GM19455 (cell line): Measurements from ENCODE around the gene TMEM219.

Source experiments
- ATAC-seq: cut with Tn5 transposase; IDR thresholded peaks from one replicate; pipeline ENCODE4 v1.9.1; 2021; ENCODE audit not compliant: unreplicated experiment

The TMEM219 gene

DNA sequence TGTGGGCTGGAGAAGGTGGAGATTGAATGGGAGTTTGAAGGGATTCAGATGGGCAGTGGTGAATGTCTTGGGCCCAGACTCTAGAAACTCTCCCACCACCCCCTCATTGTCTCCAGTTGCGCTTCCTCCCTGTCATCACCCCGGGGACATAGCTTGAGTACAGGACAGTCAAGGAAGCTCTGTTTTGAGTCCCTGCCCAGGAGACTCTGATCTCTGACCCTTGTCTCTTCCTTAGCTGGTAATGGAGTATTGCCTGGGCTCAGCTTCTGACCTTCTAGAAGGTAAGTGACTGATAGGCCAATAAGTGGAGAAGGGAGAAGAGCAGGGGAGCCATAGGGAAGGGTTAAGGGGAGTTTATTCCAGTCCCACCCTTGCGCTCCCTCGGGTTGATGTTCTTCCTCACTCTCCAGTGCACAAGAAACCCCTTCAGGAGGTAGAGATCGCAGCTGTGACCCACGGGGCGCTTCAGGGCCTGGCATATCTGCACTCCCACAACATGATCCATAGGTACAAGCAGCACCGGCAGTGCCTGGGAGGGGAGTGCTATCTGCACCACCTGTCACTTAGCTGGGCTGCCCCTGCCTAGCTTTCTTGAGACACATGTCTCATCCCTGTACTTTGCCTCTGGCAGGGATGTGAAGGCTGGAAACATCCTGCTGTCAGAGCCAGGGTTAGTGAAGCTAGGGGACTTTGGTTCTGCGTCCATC lies 16.8 kb downstream of the TMEM219 start:
- ATAC-seq, result no peak

DNA sequence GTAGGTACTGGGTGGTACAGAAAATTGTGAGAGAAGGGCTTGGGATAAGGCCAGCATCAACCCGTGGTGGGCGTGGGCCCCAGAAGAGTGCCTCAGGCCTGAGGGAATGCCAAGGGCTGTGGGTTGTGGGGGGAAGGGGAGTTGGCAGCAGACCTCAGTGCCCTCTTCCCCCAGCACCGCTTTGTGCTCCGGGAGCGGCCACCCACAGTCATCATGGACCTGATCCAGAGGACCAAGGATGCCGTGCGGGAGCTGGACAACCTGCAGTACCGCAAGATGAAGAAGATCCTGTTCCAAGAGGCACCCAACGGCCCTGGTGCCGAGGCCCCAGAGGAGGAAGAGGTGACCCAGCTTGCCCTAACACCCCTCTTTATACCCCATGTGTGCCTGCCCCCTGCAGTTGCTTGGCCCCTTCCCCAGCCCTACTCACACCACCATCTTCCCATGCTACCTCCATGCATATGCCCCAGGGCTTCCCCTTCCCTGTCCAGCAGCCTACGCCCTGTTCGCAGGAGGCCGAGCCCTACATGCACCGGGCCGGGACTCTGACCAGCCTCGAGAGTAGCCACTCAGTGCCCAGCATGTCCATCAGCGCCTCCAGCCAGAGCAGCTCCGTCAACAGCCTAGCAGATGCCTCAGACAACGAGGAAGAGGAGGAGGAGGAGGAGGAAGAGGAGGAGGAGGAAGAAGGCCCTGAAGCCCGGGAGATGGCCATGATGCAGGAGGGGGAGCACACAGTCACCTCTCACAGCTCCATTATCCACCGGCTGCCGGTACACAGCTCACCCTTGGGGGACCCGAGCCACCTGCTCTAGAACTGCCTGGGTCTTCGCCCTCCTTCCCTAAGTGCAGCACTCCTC lies 20.9 kb downstream of the TMEM219 start:
- ATAC-seq, result no peak

DNA sequence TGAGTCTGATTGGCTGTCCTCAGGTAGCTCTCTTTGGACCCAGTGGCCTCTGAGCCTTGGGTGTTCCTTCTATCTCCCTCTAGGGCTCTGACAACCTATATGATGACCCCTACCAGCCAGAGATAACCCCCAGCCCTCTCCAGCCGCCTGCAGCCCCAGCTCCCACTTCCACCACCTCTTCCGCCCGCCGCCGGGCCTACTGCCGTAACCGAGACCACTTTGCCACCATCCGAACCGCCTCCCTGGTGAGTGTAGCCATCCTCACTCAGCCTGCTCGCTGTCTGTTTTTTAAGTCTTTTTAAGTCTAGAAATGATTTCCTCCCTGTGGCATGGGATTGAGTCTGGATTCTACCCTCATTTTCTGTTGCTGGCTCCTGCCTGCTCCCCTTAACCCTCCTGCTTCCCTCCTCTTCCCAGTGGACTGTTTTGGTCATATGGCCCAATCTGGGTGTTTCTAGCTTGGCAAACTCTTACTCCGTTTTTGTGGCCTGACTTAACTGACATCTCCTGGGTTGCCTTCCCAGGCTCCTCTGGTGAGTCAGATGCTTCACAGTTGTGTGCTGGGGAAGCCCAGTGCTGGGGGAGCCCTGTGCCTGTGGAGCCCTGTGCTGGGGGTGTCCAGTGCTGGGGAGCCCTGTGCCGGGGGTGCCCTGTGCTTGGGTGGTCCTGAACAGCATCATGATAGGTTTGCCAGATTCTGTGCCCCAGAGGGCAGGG lies 21.7 kb downstream of the TMEM219 start:
- no peak for ATAC-seq

DNA sequence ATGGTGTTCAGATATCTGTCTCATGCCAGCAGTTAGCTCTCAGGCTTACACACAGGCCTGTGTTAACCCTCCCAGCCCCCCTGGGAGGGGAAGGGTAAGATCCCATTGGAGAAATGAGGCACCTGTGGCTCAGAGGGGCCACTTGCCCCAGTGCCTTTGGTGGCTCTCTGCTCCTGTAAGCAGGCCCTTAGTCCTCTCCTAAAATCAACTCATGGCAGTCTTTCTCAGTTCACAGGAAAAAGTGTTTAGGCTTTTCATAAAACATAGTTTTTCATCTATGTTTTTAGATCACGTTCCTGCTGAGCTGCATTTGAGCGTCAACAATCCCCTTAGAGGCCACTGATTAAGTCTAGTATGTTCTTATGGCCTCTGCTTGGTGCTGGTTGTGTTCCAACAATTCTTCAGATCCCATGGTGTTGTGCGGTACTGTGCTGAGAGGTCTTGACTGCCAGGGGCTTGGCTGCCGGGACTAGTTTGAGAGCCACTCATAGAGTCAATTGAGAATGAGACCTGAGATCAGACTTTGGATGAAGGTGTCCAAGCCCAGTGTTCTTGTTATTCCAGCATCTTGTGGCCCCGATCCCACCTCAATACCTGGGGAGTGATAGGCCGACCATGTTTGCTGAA lies 22.4 kb downstream of the TMEM219 start:
- no peak for ATAC-seq

DNA sequence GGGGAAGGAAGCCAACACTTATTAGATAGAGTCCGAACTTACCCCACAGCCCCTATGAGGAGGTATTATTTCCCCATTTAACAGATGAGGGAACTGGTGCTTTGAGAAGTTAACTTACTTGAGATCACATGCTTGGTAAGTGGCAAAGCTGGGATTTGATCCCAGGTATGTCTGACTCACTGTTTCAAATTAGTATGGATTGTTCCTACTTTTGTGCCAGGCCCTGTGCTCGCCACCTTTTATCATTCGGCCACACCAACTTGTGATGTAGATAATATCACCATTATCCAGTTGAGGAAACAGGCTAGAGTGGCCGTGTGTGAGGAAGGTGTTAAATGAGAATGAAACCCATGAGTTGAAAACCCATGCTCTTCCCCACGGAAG lies 22.9 kb downstream of the TMEM219 start:
- no peak for ATAC-seq

DNA sequence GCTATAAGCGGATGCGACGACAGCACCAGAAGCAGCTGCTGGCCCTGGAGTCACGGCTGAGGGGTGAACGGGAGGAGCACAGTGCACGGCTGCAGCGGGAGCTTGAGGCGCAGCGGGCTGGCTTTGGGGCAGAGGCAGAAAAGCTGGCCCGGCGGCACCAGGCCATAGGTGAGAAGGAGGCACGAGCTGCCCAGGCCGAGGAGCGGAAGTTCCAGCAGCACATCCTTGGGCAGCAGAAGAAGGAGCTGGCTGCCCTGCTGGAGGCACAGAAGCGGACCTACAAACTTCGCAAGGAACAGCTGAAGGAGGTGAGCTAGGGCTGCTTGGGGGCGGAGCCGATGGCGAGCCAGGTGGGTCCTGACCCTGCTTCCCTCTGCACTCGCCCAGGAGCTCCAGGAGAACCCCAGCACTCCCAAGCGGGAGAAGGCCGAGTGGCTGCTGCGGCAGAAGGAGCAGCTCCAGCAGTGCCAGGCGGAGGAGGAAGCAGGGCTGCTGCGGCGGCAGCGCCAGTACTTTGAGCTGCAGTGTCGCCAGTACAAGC lies 23.5 kb downstream of the TMEM219 start:
- ATAC-seq, result no peak

DNA sequence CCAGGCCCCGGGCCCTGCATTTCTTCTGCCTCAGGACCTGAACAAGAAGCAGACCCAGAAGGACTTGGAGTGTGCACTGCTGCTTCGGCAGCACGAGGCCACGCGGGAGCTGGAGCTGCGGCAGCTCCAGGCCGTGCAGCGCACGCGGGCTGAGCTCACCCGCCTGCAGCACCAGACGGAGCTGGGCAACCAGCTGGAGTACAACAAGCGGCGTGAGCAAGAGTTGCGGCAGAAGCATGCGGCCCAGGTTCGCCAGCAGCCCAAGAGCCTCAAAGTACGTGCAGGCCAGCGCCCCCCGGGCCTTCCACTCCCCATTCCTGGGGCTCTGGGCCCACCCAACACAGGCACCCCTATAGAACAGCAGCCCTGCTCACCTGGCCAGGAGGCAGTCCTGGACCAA lies 24.4 kb downstream of the TMEM219 start:
- no peak for ATAC-seq

DNA sequence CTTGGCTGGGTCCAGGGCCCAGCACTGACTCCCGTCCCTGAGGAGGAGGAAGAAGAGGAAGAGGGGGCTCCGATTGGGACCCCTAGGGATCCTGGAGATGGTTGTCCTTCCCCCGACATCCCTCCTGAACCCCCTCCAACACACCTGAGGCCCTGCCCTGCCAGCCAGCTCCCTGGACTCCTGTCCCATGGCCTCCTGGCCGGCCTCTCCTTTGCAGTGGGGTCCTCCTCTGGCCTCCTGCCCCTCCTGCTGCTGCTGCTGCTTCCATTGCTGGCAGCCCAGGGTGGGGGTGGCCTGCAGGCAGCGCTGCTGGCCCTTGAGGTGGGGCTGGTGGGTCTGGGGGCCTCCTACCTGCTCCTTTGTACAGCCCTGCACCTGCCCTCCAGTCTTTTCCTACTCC lies 25.1 kb downstream of the TMEM219 start:
- ATAC-seq, result no peak

DNA sequence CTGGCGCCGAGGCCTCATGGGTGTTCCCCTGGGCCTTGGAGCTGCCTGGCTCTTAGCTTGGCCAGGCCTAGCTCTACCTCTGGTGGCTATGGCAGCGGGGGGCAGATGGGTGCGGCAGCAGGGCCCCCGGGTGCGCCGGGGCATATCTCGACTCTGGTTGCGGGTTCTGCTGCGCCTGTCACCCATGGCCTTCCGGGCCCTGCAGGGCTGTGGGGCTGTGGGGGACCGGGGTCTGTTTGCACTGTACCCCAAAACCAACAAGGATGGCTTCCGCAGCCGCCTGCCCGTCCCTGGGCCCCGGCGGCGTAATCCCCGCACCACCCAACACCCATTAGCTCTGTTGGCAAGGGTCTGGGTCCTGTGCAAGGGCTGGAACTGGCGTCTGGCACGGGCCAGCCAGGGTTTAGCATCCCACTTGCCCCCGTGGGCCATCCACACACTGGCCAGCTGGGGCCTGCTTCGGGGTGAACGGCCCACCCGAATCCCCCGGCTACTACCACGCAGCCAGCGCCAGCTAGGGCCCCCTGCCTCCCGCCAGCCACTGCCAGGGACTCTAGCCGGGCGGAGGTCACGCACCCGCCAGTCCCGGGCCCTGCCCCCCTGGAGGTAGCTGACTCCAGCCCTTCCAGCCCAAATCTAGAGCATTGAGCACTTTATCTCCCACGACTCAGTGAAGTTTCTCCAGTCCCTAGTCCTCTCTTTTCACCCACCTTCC lies 25.6 kb downstream of the TMEM219 start:
- ATAC-seq, result no peak

DNA sequence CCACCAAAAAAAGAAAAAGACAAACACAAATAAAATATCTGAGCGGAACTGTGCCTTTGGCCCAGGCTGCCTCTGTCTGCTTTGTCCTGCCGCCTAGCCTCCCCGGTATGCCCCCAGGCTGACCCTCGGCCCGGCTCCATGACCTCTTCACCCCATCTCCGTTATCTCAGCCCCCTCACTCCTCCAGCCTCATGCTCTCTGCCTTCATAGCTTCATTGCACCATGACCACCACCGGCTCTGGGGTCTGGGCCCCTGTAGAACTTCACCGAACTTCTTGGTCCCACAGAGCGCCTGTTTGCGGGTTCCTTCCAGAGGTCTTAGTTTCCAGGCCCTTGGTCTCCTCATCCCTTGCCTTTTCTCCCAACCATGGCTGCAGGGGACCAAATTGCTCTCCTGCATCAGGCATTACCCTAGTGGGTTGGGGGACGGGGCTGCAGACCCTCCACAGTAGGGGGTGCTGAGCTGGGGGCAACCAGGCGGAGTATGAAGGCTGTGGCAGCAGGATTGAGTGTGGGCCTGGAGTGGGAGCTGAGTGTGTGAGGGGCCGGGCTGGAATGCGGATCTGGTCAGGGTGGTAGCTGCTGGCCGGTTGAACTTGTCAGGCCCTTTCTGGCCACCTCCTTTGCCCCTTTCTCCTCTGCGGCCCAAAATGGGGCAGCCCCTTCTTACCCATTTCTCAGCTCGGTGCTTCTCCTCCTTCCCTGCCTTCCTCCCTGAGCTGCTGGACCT lies 26.6 kb downstream of the TMEM219 start:
- ATAC-seq, result no peak

DNA sequence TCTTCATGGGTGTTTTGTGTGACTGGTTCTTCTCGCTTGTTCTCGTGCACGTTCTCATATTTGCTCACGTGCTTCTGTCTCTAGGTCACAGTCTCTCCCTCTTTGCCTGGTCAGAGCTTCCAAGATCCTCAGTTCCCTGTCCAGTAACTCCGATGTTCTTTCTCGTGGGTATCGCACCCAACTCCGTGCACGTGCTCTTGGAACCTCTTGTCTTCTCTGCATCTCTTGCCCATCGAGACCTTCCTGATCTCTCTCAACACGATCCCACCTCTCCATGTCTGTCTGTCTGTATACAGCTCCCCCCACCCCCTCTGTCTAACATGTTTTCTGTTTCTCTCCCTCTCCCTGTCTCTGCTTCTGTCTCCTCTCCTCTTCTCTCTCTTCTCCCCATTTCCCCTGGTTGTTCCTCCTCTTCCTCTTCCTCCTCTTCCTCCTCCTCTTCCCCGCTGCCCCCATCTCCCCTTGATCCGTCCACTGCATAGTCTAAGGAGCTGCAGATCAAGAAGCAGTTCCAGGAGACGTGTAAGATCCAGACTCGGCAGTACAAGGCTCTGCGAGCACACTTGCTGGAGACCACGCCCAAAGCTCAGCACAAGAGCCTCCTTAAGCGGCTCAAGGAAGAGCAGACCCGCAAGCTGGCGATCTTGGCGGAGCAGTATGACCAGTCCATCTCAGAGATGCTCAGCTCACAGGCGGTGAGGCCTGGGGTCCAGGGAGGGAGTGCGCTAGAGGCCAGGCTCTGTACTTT lies 27.4 kb downstream of the TMEM219 start:
- ATAC-seq, result no peak

DNA sequence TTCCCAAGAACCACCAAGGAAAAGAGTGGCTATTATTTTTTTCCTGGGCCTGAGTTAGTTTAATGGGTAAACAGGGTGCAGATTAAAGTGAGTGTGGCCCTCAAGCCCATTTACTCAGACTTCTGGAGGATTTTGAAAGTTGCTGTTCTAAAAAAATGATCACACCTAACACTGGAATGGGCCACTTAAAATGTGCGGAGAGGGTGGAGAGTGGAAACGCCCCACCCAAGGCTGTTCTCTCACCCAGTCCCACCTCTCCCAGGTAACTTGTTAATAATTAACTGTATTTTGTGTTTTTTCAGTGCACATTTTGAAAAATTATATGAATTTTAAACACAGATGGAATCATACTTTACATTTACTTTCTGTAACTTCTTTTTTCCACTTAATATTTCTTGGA lies 28.2 kb downstream of the TMEM219 start:
- ATAC-seq, result no peak

DNA sequence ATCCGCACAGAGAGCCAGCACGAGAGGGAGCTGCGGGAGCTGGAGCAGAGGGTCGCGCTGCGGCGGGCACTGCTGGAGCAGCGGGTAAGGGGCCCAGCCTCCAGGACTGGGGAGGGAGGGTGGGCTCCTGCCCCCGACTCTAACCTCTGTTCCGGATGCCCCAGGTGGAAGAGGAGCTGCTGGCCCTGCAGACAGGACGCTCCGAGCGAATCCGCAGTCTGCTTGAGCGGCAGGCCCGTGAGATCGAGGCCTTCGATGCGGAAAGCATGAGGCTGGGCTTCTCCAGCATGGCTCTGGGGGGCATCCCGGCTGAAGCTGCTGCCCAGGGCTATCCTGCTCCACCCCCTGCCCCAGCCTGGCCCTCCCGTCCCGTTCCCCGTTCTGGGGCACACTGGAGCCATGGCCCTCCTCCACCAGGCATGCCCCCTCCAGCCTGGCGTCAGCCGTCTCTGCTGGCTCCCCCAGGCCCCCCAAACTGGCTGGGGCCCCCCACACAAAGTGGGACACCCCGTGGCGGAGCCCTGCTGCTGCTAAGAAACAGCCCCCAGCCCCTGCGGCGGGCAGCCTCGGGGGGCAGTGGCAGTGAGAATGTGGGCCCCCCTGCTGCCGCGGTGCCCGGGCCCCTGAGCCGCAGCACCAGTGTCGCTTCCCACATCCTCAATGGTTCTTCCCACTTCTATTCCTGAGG lies 29.1 kb downstream of the TMEM219 start:
- no peak for ATAC-seq

DNA sequence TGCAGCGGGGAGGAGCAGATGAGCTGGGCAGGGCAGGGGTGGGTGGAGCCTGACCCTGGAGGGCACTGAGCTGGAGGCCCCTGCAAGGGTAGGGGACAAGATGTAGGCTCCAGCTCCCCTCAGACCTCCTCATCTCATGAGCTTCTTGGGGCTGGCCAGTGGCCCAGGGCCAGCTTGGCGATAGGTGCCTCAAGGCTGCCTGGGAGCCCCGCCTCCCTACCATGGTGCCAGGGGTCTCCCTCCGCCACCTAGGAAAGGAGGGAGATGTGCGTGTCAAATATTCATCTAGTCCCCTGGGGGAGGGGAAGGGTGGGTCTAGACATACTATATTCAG lies 29.7 kb downstream of the TMEM219 start:
- no peak for ATAC-seq

DNA sequence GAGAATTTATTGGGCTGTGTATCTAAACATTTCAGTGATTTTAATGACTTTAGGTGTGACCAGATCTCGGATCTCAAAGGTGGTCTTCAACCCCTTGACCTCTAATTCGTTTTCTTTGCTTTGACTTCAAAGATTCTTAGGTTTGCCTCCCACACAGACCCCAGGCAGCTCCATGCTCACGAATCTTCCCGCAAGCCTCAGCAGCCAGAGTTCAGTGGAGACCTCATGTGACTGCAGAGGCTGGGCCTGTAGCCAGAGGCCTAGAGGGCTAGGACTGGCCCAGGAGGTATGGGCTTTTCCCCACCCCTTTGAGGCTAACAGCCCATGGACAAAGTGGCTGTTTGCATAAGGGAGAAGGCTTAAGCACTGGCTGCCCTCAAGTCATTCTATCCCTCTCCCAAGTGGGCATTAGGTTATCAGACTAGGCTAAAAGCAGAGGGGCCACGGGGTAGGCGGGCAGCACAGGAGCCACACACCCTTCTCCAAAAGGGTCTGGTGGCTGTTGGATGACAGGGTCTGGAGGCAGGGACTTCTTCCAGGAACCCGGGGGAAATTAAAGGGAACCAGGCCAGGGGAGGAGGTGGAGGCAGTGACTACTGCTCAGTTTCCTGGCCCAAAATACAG lies 30.6 kb downstream of the TMEM219 start:
- no peak for ATAC-seq

DNA sequence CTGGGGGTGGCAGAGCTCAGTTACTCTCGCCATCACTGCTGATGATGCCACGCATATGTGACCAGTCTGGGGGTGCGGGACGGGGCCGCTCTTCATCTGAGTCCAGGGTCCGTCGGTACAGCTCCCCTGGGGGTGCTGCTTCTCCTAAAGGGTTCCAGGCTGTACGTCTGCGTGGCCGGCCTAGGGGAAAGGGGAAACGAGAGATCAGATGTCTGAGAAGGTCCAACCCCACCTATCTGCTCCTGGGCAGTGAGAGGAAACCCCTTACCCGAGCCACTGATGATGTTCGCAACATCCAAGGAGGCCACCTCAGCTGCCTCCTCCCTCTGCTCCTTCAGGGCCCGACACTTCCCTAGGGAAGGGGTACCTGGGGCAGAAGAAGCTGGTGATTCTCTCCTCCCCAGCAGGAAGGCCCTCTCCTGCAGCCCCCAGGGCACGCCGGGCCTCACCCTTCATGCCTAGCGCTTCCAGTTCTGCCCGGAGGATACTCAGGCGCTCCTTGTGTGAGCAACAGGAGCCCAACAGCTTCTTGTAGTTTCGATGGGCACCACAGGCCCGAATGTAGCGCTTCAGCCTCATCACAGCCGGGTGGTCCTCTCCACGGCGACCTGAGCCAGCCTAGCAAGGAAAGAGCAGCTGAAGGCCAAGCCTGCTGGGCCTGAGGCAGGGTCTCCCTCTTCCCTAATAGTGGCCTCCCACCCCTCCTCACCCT lies 31.5 kb downstream of the TMEM219 start:
- ATAC-seq, result no peak

DNA sequence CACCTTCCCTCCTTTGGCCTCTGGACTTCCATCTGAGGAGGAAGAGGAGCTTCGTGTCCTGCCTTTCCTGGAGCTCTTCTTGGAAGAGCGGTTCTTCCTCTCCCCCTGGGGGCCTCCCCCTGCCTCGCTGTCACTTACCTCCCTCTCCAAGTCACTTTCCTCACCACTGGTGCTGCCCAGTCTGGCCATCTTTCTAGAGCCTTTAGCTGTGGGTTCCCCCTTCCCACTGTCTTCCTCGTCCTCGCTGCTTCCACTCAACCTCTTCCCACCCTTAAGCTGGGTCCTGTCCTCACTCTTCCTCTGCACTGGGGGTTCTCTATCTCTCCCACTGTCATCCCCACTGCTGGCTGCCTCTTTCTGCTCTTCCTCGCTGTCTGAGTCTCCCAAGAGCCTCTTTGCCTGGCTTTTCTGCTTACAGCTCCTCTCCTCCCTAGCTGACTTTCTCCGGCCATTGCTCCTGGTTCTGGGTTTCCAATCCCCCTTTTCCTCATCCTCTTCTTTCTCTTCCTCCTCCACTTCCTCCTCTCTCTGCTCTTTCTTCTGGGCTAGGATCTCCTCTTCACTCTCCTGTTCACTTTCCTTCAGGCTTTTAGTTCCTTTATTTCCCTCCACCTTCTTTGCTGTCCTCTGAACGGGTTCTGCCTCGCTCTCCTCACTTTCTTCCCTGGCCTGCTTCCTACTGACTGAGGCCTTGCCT lies 32.2 kb downstream of the TMEM219 start:
- no peak for ATAC-seq
